ENCODE results near the gene USP35.
"Not testable (repeated sequence)": the region's sequence is repeated elsewhere in the genome, so short reads cannot be mapped to it uniquely, and the experiment has no call there.

USP35 gene

DNA sequence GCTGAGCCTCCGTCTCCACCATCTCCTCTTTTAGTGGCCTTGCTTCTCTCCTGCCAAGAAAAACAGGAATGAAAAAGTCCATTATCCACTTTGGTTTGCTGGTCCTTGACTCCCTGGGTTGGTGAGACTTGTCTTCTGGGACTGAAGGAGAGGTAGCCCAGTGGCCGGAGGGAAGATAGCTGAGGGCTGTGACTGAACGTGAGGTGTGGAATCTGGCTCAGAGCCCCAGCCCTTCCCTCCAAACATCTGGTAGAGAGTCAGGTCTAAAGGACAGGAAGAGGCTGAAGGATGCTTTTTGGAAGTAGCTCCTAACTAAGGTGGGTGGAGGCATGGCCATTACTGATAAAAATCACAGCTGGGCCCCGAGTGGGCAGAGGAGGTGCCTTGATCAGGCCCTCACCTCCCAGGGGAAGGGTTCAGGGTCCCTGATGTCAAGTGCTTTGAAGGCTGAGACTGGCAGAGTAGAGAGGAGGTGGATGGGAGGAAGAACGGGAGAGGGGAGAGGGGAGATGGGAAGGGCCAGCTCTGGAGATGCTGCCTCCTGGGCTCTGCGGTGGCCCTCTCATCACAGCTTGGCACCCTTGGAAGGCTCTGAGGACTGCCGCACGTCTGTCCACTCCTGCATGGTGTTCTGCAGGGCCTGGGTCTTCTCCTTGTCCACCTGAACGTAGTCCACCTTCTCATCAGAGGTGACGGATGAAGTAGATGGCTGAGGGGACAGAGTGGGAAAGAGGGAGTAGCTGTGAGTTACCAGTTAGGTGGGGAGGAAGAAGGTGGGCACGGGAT lies 30.2 kb downstream of the USP35 start:
- DNase-seq, result peak; percentile 37

DNA sequence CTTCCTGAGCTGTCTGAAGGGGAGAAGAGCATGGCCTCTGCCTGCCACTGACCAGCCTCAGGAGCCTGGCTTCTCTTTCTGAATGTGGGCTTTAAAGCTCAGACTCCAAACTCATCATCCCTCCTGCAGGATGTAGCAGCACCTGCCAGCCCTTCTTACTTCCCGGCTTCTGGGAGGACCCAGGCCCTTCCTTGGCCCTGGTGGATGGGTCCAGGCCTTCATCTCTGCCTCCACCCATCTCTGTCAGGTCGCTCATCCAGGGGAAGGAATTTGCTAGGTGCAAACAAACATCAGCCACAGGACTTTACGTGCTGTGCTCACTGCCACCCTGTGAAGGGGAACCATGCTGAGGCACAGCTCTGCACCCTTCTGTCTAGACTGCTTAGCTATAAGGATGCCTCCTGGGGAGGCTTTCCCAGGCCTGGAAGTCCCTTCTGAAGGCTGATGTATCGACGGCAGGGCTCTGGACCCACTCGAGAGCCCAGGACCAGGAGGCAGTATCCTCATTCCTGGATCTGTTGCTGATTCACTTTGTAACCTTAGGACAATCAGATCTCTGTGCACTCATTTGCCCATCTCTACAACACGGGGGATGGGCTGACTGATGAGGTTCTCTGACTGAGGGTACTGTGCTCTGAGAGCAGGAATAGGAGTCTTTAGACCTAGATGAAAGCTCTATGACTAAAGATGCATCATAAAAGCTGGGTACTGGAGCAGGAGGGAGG lies 30.9 kb downstream of the USP35 start:
- peak; percentile 41 for DNase-seq

GRCh38 chr11:78220218-78221157 lies 31.8 kb downstream of the USP35 start:
- peak; percentile 50 for DNase-seq

- DNase-seq, result peak; percentile 30
Measured at GRCh38 chr11:78221396-78222315, 32.9 kb downstream of the USP35 start.

- not testable (repeated sequence) for DNase-seq
Measured at GRCh38 chr11:78222726-78223125, 34.0 kb downstream of the USP35 start.

GRCh38 chr11:78223320-78223954 lies 34.7 kb downstream of the USP35 start:
- DNase-seq, result peak; percentile 12

DNA sequence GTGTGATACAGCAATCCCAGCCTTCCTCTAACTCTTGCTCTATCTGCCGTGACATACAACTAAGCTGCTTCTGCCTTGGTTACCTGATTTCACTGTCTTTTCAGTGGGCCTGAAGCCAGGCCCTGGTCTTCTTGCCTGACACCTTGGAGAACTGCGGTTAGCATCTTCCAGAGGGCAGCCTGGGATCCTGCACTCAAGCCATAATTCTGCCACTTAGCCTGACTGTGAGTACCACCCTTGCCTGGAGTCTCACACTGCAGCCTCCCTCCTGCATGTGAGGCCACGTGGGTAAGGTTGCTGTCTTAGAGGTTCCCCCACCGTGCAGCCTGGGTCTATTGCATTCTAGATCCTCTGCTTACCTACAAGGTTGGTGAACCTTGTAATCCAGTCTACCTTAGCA lies 35.8 kb downstream of the USP35 start:
- no peak for DNase-seq

DNA sequence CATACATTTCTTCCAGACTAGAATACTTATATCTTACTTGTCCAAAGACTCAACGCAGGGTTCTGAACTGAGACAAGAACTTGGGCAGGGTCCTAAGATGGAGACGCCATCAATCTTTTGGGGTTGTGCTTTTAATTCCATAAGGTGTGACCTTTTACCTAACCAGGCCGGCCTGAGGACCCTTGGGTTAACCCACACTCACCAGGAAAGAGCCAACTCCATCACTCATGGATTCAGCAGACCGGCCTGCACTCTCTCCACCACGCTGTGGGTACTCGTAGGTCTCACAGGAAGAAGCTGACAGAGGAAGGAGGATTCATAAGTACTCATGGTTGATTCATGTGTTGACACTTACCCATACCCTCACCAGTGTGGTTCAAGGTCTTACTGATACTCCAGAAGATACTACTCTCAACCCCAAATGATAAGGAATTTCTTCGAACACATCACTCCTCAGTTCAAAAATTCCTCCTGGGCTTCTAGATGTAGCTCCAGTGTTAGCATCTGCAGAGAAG lies 36.2 kb downstream of the USP35 start:
- no peak for DNase-seq

DNA sequence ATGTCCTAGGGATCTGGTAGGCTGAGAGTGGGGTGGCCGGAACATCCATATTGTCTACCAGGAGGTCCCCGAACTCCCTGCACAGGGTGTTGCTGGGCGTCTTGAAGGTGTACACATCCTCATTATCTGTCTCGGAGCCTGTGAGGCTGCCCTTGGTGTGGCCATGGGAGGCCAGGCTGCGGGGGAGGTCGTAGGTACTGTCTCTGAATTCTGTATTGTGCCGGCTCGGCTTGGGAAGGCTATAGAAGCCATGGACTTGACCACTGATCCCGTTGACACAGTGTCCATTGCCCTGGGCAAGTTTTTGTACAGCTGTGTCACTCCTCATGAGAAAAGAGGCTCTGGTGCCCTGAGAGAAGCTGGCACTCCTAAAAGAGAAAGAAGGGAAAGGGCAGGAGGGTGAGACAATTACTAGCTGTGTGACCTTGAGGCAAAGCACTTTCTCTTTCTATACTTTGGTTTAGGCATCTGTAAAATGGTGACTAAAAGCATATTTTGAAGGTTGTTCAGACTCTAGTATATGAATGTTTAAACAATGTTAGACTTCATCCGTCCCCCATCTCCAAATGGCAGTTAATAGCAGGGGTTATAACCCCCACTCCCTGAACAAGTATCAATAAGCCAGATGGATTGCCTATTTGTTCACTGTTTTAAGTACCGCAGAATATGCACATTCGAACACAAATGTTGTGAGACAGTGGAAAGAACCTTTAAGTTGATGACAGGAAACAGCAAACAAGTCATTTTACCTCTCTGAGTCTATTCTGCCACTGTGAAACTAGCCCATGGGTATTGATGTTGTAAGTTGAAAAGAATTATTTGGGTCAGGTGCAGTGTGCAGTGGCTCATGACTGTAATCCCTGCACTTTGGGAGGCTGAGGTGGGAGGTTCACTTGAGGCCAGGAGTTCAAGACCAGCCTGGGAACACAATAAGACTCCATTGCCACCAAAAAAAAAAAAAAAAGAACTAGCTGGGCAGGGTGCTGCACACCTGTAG lies 38.3 kb downstream of the USP35 start:
- DNase-seq, result peak; percentile 43

- no peak for DNase-seq
Measured at GRCh38 chr11:78227921-78228320, 39.2 kb downstream of the USP35 start.

- DNase-seq, result peak; percentile 68
Measured at GRCh38 chr11:78228467-78228866, 39.7 kb downstream of the USP35 start.

- DNase-seq, result no peak
Measured at GRCh38 chr11:78229106-78229505, 40.4 kb downstream of the USP35 start.

- DNase-seq, result peak; percentile 35
Measured at GRCh38 chr11:78230161-78230877, 41.6 kb downstream of the USP35 start.

- no peak for DNase-seq
Measured at GRCh38 chr11:78231962-78232501, 43.3 kb downstream of the USP35 start.

DNA sequence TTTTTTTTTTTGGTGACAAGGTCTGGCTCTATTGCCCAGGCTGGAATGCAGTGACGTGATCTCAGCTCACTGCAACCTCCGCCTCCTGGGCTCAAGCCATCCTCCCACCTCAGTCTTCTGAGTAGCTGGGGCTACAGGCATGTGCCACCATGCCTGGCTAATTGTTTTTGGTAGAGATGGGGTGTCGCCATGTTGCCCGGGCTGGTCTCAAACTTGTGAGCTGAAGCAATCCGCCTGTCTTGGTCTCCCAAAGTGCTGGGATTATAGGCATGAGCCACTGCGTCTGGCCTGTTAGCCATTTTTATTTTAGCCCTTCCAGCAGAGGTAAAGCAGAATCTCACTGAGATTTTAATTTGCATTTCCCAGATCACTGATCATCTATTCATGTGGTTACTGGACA lies 44.3 kb downstream of the USP35 start:
- not testable (repeated sequence) for DNase-seq

GRCh38 chr11:78234006-78234405 lies 45.3 kb downstream of the USP35 start:
- no peak for DNase-seq

- no peak for DNase-seq
Measured at GRCh38 chr11:78237293-78238046, 48.8 kb downstream of the USP35 start.

GRCh38 chr11:78239781-78240180 lies 51.1 kb downstream of the USP35 start:
- no peak for DNase-seq
